ENCODE results near the gene METTL16.

Gene METTL16

GRCh38 chr17:2406903-2407790, 104.5 kb downstream of the METTL16 start:
- DNase-seq: no peak

- DNase-seq: no peak
Observed at GRCh38 chr17:2406271-2406902, 105.3 kb downstream of the METTL16 start.

GRCh38 chr17:2405247-2405926, 106.3 kb downstream of the METTL16 start:
- DNase-seq: no peak

GRCh38 chr17:2403044-2403443, 108.6 kb downstream of the METTL16 start:
- no peak for DNase-seq

GRCh38 chr17:2402544-2402943, 109.1 kb downstream of the METTL16 start:
- no peak for DNase-seq

GRCh38 chr17:2401426-2402221, 110.1 kb downstream of the METTL16 start:
- DNase-seq: peak; percentile 98

- DNase-seq: peak; percentile 92
Observed at GRCh38 chr17:2400877-2401425, 110.7 kb downstream of the METTL16 start, which contains the start of gene MNT. Gene MNT, minus strand, starts transcription at chr17:2401060. Its CDS starts 348 bp downstream, at chr17:2400712.

GRCh38 chr17:2400474-2400866, 111.2 kb downstream of the METTL16 start:
- DNase-seq: peak; percentile 72

- DNase-seq: peak; percentile 94
Observed at GRCh38 chr17:2399572-2400473, 111.9 kb downstream of the METTL16 start.

GRCh38 chr17:2398655-2399571, 112.8 kb downstream of the METTL16 start:
- peak; percentile 48 for DNase-seq

- DNase-seq: no peak
Observed at GRCh38 chr17:2398182-2398581, 113.5 kb downstream of the METTL16 start.

GRCh38 chr17:2397247-2398171, 114.2 kb downstream of the METTL16 start:
- DNase-seq: no peak

GRCh38 chr17:2396568-2397246, 115.0 kb downstream of the METTL16 start:
- peak; percentile 27 for DNase-seq

GRCh38 chr17:2396192-2396567, 115.5 kb downstream of the METTL16 start:
- no peak for DNase-seq

- no peak for DNase-seq
Observed at GRCh38 chr17:2395258-2396181, 116.2 kb downstream of the METTL16 start.

GRCh38 chr17:2394775-2395201, 116.9 kb downstream of the METTL16 start:
- no peak for DNase-seq
